HL-60 (cell line): ENCODE data around the gene THOC6.

ENCODE experiments used
- CTCF ChIP-seq: IDR thresholded peaks from one replicate; pipeline ENCODE4 v1.5.1; 2011; ENCODE audit warnings: low read length, control low read depth, inconsistent platforms; ENCODE audit not compliant: insufficient read depth
- POLR2AphosphoS5 ChIP-seq: IDR thresholded peaks from 2 replicates; pipeline ENCODE4 v1.6.1; 2012; ENCODE audit warnings: low read depth
- TF ChIP-seq, protein P1 (sequence below): IDR thresholded peaks from 2 replicates; pipeline ENCODE4 v1.6.1; 2012; ENCODE audit warnings: low read depth; ENCODE audit not compliant: insufficient replicate concordance

- TF ChIP-seq CTCF (no peak), POLR2AphosphoS5 (no peak)
- TF ChIP-seq, protein P1, sequence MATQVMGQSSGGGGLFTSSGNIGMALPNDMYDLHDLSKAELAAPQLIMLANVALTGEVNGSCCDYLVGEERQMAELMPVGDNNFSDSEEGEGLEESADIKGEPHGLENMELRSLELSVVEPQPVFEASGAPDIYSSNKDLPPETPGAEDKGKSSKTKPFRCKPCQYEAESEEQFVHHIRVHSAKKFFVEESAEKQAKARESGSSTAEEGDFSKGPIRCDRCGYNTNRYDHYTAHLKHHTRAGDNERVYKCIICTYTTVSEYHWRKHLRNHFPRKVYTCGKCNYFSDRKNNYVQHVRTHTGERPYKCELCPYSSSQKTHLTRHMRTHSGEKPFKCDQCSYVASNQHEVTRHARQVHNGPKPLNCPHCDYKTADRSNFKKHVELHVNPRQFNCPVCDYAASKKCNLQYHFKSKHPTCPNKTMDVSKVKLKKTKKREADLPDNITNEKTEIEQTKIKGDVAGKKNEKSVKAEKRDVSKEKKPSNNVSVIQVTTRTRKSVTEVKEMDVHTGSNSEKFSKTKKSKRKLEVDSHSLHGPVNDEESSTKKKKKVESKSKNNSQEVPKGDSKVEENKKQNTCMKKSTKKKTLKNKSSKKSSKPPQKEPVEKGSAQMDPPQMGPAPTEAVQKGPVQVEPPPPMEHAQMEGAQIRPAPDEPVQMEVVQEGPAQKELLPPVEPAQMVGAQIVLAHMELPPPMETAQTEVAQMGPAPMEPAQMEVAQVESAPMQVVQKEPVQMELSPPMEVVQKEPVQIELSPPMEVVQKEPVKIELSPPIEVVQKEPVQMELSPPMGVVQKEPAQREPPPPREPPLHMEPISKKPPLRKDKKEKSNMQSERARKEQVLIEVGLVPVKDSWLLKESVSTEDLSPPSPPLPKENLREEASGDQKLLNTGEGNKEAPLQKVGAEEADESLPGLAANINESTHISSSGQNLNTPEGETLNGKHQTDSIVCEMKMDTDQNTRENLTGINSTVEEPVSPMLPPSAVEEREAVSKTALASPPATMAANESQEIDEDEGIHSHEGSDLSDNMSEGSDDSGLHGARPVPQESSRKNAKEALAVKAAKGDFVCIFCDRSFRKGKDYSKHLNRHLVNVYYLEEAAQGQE: no peak
Observed at GRCh38 chr16:3032624-3033023, 8.8 kb downstream of the THOC6 start.
